Endothelial cell of umbilical vein (primary cell): Measurements from ENCODE around the gene GNAS-AS1. TPM values are rescaled to one million over a fixed set of nuclear protein-coding genes. Genes with fewer than 3 reads are reported as not detected.

Experiments
- BruUV-seq: library from RNA; stranded (reverse); fragments of 400-500 nt; replicated peaks from 2 replicates; lab custom pipeline; 2021; lab: Mats Ljungman, UMichigan
- CTCF ChIA-PET: fragments of 300-600, 350-600 bp; sonication (Branson Sonifier 250); formaldehyde crosslinking; loops from one replicate; lab custom pipeline; 2021; ENCODE audit warnings: antibody characterized with exemption, inconsistent platforms; lab: Charles Lee
- POLR2A ChIA-PET: fragments of 300-600, 350-600 bp; sonication (Branson Sonifier 250); formaldehyde crosslinking; loops from one replicate; lab custom pipeline; 2021; ENCODE audit warnings: antibody characterized with exemption, inconsistent platforms; lab: Charles Lee
- DNase-seq: peaks from one replicate; pipeline ENCODE4 v3.0.0-alpha.2; 2011; ENCODE audit warnings: low read depth, low spot score
- FAIRE-seq: peaks from 2 replicates; lab custom pipeline; 2011; peaks lifted over from hg19 to GRCh38; lab: Jason Lieb, UNC
- H2AFZ ChIP-seq: 2 replicates; pipeline ENCODE4 v1.6.0; 2012; ENCODE audit warnings: low read depth, low read length, control low read depth, inconsistent platforms
- H3K27ac ChIP-seq: 2 replicates; pipeline ENCODE4 v1.5.1; 2011; ENCODE audit warnings: low read depth, mild to moderate bottlenecking, control low read depth, low read length, moderate library complexity; ENCODE audit not compliant: insufficient read depth
- H3K27me3 ChIP-seq, 2 experiments: 2 replicates each; pipeline versions ENCODE4 v1.6.0 to v1.6.1; 2011; ENCODE audit warnings: low read length in 2 of 2, mixed read lengths in 1 of 2; ENCODE audit not compliant: control insufficient read depth in 2 of 2, insufficient read depth in 2 of 2
- H3K36me3 ChIP-seq, 2 experiments: 2 replicates in 1 of 2; 3 replicates in 1 of 2; pipeline ENCODE4 v1.5.1; 2011; ENCODE audit warnings: low read length in 2 of 2, mild to moderate bottlenecking in 1 of 2, moderate library complexity in 1 of 2; ENCODE audit not compliant: control insufficient read depth in 2 of 2, insufficient read depth in 2 of 2; ENCODE audit errors: extremely low read depth in 1 of 2
- H3K4me1 ChIP-seq: 3 replicates; pipeline ENCODE4 v1.5.1; 2011; ENCODE audit warnings: mild to moderate bottlenecking, low read length; ENCODE audit not compliant: control insufficient read depth, insufficient read depth; ENCODE audit errors: extremely low read depth
- H3K4me2 ChIP-seq: 2 replicates; pipeline ENCODE4 v1.6.1; 2011; ENCODE audit warnings: low read length, control low read depth, mixed read lengths; ENCODE audit not compliant: insufficient read depth
- H3K4me3 ChIP-seq, 3 experiments: fragments of 200-600 bp in 1 of 3; sonication (generic), shearing (Covaris generic) in 1 of 3; replicated peaks in 1 of 3; 2 replicates each; pipeline ENCODE4 v1.5.1; 2011 to 2016; ENCODE audit warnings: control low read depth in 3 of 3, low read length in 3 of 3, mild to moderate bottlenecking in 2 of 3, inconsistent platforms in 1 of 3, low read depth in 1 of 3, moderate library complexity in 1 of 3; ENCODE audit not compliant: insufficient read depth in 1 of 3
- H3K79me2 ChIP-seq: 2 replicates; pipeline ENCODE4 v1.6.0; 2012; ENCODE audit warnings: low read length, inconsistent platforms; ENCODE audit not compliant: control insufficient read depth, insufficient read depth
- H3K9ac ChIP-seq: replicated peaks from 2 replicates; pipeline ENCODE3; 2011; ENCODE audit warnings: low read length, control low read depth; ENCODE audit not compliant: insufficient read depth; ENCODE audit errors: extremely low read depth
- H3K9me1 ChIP-seq: replicated peaks from 3 replicates; pipeline ENCODE4 v1.6.0; 2011; ENCODE audit warnings: mild to moderate bottlenecking, low read length; ENCODE audit not compliant: control insufficient read depth, insufficient read depth; ENCODE audit errors: extremely low read depth
- H3K9me3 ChIP-seq: replicated peaks from 2 replicates; pipeline ENCODE4 v1.5.1; 2012; ENCODE audit warnings: low read length, inconsistent platforms; ENCODE audit not compliant: control insufficient read depth, insufficient read depth
- H4K20me1 ChIP-seq: replicated peaks from 2 replicates; pipeline ENCODE3; 2011; ENCODE audit warnings: mild to moderate bottlenecking, low read length; ENCODE audit not compliant: control insufficient read depth, insufficient read depth; ENCODE audit errors: extremely low read depth
- CTCF ChIP-seq, 2 donors: IDR thresholded peaks; 1 replicate in 1 of 2; 2 replicates in 1 of 2; pipeline ENCODE4 v1.5.1; 2011; ENCODE audit warnings: low read length in 2 of 2, mild to moderate bottlenecking in 2 of 2, moderate library complexity in 2 of 2, control low read depth in 1 of 2, inconsistent platforms in 1 of 2, low read depth in 1 of 2; ENCODE audit not compliant: insufficient read depth in 1 of 2; ENCODE audit errors: extremely low read depth in 1 of 2
- EZH2 ChIP-seq: IDR thresholded peaks from 2 replicates; pipeline ENCODE4 v1.6.1; 2012; ENCODE audit warnings: borderline replicate concordance, low read depth, mild to moderate bottlenecking, moderate library complexity, low read length, inconsistent platforms; ENCODE audit not compliant: severe bottlenecking
- FOS ChIP-seq: IDR thresholded peaks from 2 replicates; pipeline ENCODE4 v1.6.1; 2011; ENCODE audit warnings: mild to moderate bottlenecking, low read length, moderate library complexity, borderline replicate concordance; ENCODE audit not compliant: insufficient read depth
- GATA2 ChIP-seq: IDR thresholded peaks from 2 replicates; pipeline ENCODE4 v1.7.0; 2011; ENCODE audit warnings: low read depth, mild to moderate bottlenecking, moderate library complexity, mixed read lengths, low read length; ENCODE audit not compliant: insufficient read length, insufficient read depth
- JUN ChIP-seq: IDR thresholded peaks from 2 replicates; pipeline ENCODE4 v1.6.1; 2011; ENCODE audit warnings: borderline replicate concordance, low read depth; ENCODE audit not compliant: insufficient read length, insufficient read depth
- MAX ChIP-seq: IDR thresholded peaks from 2 replicates; pipeline ENCODE4 v1.6.1; 2011; ENCODE audit not compliant: insufficient read depth, insufficient read length
- MYC ChIP-seq: IDR thresholded peaks from one replicate; pipeline ENCODE4 v1.6.1; 2011; ENCODE audit warnings: mild to moderate bottlenecking, low read depth, low read length
- POLR2A ChIP-seq: IDR thresholded peaks from 2 replicates; pipeline ENCODE4 v1.6.1; 2012; ENCODE audit warnings: low read depth, mild to moderate bottlenecking, control low read depth, low read length
- POLR2AphosphoS5 ChIP-seq: IDR thresholded peaks from 2 replicates; pipeline ENCODE4 v1.6.1; 2012; ENCODE audit warnings: low read depth, mild to moderate bottlenecking, control low read depth, low read length, moderate library complexity; ENCODE audit not compliant: insufficient read depth
- dilution Hi-C: fragments of 300-500 bp; cut with MboI; formaldehyde crosslinking; loops from one replicate; pipeline ENCODE4 v1.15.0; 2019; ENCODE audit warnings: low sequenced_read_pairs; ENCODE audit not compliant: extremely low pct_ligation_motif_present
- intact Hi-C: fragments of 100-400 bp; cut with micrococcal nuclease; formaldehyde crosslinking; loops from one replicate; pipeline ENCODE4 v1.10.0; 2022
- polyA plus RNA-seq, 4 experiments: library from polyadenylated mRNA; depleted of rRNA in 3 of 4; stranded (reverse) in 3 of 4; unstranded in 1 of 4; fragments of >200 nt; gene quantifications; 2 replicates each; pipeline versions ENCODE4 v1.2.1 to v1.2.3, GENCODE V29; 2011 to 2012; ENCODE audit warnings: missing spikeins in 1 of 4
- total RNA-seq: library from RNA; stranded (reverse); gene quantifications from 2 replicates; pipeline ENCODE4 v1.2.3, GENCODE V29; 2021

GNAS-AS1 gene
- total and polyA plus RNA-seq, 2 donors (not counting 3 experiments of a cell fraction or from before 2014, with no cell fraction given) = 0.11 to 0.58 TPM

- CTCF ChIA-PET = interaction anchor here (0.6 kb wide), 1 partner anchor 22 kb away, joined by 4 read pairs; no protein-coding TSS in a partner anchor
- no peaks in the 10 kb centered on the region for H3K9me3 ChIP-seq
- H3K4me2 ChIP-seq = no peak overlapping the region
- POLR2A ChIA-PET = no interaction called here
- H3K4me1 ChIP-seq = no peaks in the 10 kb centered on the region
- no peak overlapping the region for H3K27ac ChIP-seq
- no peak overlapping the region for H3K9ac ChIP-seq
- dilution Hi-C loops (loop anchor here (25.0 kb wide), 2 partner anchors 231 to 606 kb away; partner anchors contain the start of gene ANKRD60), intact Hi-C loops (no loop called here)
- H4K20me1 ChIP-seq = no peaks in the 10 kb centered on the region
- H3K36me3 ChIP-seq = no peaks in the 10 kb centered on the region
- DNase-seq (no peak), FAIRE-seq (no peak)
- H2AFZ ChIP-seq = no peak overlapping the region
- no peak overlapping the region for H3K4me3 ChIP-seq
- peaks cover 44 to 61% of the 10 kb centered on the region in 2 experiments for H3K27me3 ChIP-seq
- BruUV-seq = no TSS peak
- TF ChIP-seq GATA2 = no peak
- no peak for TF ChIP-seq POLR2AphosphoS5
- TF ChIP-seq MAX = no peak
- TF ChIP-seq EZH2 = no peak
- TF ChIP-seq FOS = no peak
- TF ChIP-seq JUN = no peak
- TF ChIP-seq MYC = no peak
- TF ChIP-seq POLR2A = no peak
- TF ChIP-seq CTCF (IDR thresholded peaks at IDR 0.05; ENCODE audit: extremely low read depth in 1 of 2, insufficient read depth in 1 of 2, low read depth in 1 of 2, low read length in 2 of 2) = no peak
- no peaks in the 10 kb centered on the region for H3K79me2 ChIP-seq
- H3K9me1 ChIP-seq = no peaks in the 10 kb centered on the region
These were observed 7.6 kb downstream of the GNAS-AS1 start for GRCh38 chr20:58843128-58843556.
